ENCODE data around the gene NEAT1.

DNA sequence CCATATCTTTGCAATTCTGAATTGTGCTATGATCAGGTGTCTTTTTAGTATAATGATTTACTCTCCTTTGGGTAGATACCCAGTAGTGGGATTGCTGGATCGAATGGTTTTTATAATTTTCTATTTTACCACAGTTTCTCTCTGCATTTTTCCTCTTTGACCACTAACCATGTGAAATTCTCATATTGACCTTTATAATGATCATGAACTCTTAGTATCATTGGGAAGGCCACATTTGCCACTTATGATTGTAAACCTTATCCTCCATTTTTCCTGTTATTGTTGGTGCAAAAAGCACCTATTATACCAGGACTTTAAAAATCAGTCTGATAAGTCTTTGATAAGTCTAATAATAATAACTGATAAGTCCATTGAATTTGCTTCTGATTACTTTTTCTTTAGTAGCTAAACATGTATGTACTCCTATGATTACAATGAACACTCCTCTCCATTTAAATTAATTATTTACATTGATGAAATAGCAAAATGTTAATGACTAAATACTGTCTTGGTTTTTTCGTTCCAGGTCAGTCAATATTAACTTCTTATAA, 9.6 kb downstream of the NEAT1 start:
- TF ChIP-seq, protein P1, sequence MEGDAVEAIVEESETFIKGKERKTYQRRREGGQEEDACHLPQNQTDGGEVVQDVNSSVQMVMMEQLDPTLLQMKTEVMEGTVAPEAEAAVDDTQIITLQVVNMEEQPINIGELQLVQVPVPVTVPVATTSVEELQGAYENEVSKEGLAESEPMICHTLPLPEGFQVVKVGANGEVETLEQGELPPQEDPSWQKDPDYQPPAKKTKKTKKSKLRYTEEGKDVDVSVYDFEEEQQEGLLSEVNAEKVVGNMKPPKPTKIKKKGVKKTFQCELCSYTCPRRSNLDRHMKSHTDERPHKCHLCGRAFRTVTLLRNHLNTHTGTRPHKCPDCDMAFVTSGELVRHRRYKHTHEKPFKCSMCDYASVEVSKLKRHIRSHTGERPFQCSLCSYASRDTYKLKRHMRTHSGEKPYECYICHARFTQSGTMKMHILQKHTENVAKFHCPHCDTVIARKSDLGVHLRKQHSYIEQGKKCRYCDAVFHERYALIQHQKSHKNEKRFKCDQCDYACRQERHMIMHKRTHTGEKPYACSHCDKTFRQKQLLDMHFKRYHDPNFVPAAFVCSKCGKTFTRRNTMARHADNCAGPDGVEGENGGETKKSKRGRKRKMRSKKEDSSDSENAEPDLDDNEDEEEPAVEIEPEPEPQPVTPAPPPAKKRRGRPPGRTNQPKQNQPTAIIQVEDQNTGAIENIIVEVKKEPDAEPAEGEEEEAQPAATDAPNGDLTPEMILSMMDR (IDR thresholded peaks at IDR 0.05) = no peak
- TF ChIP-seq POLR2AphosphoS5 (IDR thresholded peaks at IDR 0.05) = no peak
